RWPE1 (cell line): ENCODE results near the gene CEP43.

Source experiments
- CTCF ChIA-PET: fragments of 350-600 bp; sonication (Branson Sonifier 250); formaldehyde crosslinking; extraction: SDS; loops from one replicate; lab custom pipeline; 2021; lab: Yijun Ruan, JAX
- POLR2A ChIA-PET: fragments of 400-600 bp; formaldehyde crosslinking; extraction: SDS; loops from one replicate; lab custom pipeline; 2020; ENCODE audit warnings: antibody characterized with exemption; ENCODE audit not compliant: low non-redundant PET; lab: Yijun Ruan, JAX
- DNase-seq: peaks from one replicate; pipeline ENCODE4 v3.0.0; 2012; ENCODE audit warnings: low spot score
- H3K27ac ChIP-seq: fragments of 450-650 bp; 2 replicates; pipeline ENCODE4 v1.5.1; 2017
- CTCF ChIP-seq: fragments of 450-650 bp; conservative IDR thresholded peaks from 2 replicates; pipeline ENCODE4 v1.5.1; 2017; ENCODE audit warnings: low read depth, mild to moderate bottlenecking

The CEP43 gene

GRCh38 chr6:167034056-167034455 lies 34.9 kb downstream of the CEP43 start:
- no peak for DNase-seq
- TF ChIP-seq CTCF: no peak
- CTCF ChIA-PET: no interaction called here
- no peak overlapping the region for H3K27ac ChIP-seq
- POLR2A ChIA-PET: no interaction called here

GRCh38 chr6:167037762-167038161 lies 38.6 kb downstream of the CEP43 start:
- H3K27ac ChIP-seq: no peak overlapping the region
- TF ChIP-seq CTCF: no peak
- DNase-seq: no peak
- POLR2A ChIA-PET: no interaction called here
- CTCF ChIA-PET: interaction anchor here (1.1 kb wide), 1 partner anchor 14 kb away, joined by 3 read pairs; no protein-coding TSS in a partner anchor

GRCh38 chr6:167044696-167045095 lies 45.5 kb downstream of the CEP43 start:
- ChIA-PET POLR2A (no interaction called here), CTCF (interaction anchor here (0.6 to 1.5 kb wide), 2 partner anchors 12 to 16 kb away, joined by 4 read pairs; no protein-coding TSS in a partner anchor)
- no peak for TF ChIP-seq CTCF
- H3K27ac ChIP-seq: no peak overlapping the region
- DNase-seq: no peak

- ChIA-PET CTCF (interaction anchor here (1.1 to 1.5 kb wide), 2 partner anchors 15 to 75 kb away, joined by 4 read pairs; no protein-coding TSS in a partner anchor), POLR2A (no interaction called here)
- no peak overlapping the region for H3K27ac ChIP-seq
- no peak for TF ChIP-seq CTCF
- DNase-seq: no peak
Observed at GRCh38 chr6:167045828-167046580, 46.8 kb downstream of the CEP43 start.

GRCh38 chr6:167046861-167047495 lies 47.8 kb downstream of the CEP43 start:
- ChIA-PET CTCF (no interaction called here), POLR2A (no interaction called here)
- no peak for DNase-seq
- no peak overlapping the region for H3K27ac ChIP-seq
- no peak for TF ChIP-seq CTCF

- no peak overlapping the region for H3K27ac ChIP-seq
- DNase-seq: no peak
- ChIA-PET CTCF (interaction anchor here (0.6 kb wide), 1 partner anchor 835 kb away, joined by 4 read pairs; no protein-coding TSS in a partner anchor), POLR2A (no interaction called here)
- no peak for TF ChIP-seq CTCF
Observed at GRCh38 chr6:167047554-167047953, 48.4 kb downstream of the CEP43 start.
